Choroid plexus epithelial cell (primary cell): ENCODE results near the gene EXTL1.
A peak's percentile ranks its signal among the peaks of the same experiment; 100 is the strongest.

Experiments used
- DNase-seq: peaks from one replicate; pipeline ENCODE4 v3.0.0-alpha.2; 2010; ENCODE audit warnings: low read depth
- H3K4me3 ChIP-seq: 2 replicates; pipeline ENCODE4 v1.5.1; 2011; ENCODE audit warnings: low read depth, mild to moderate bottlenecking, control low read depth, low read length, moderate library complexity
- CTCF ChIP-seq: conservative IDR thresholded peaks from 2 replicates; pipeline ENCODE4 v1.5.1; 2011; ENCODE audit warnings: low read depth, mild to moderate bottlenecking, control low read depth, inconsistent platforms, low read length, moderate library complexity

EXTL1 gene

GRCh38 chr1:26044971-26045721 lies 23.6 kb downstream of the EXTL1 start:
- TF ChIP-seq CTCF = no peak
- no peak for DNase-seq
- H3K4me3 ChIP-seq = no peak overlapping the region

- no peak for DNase-seq
- no peak within 1 kb of the TSS for H3K4me3 ChIP-seq
- no peak for TF ChIP-seq CTCF
Observed at GRCh38 chr1:26045722-26046245, 24.2 kb downstream of the EXTL1 start, which contains the start of gene SLC30A2. Gene SLC30A2 (minus strand): TSS chr1:26046118. CDS start chr1:26045896, 222 bp downstream.

GRCh38 chr1:26046246-26047095 lies 24.9 kb downstream of the EXTL1 start:
- no peak for TF ChIP-seq CTCF
- DNase-seq = no peak
- H3K4me3 ChIP-seq = no peak overlapping the region

GRCh38 chr1:26047278-26047874 lies 25.8 kb downstream of the EXTL1 start:
- TF ChIP-seq CTCF = no peak
- DNase-seq = no peak
- H3K4me3 ChIP-seq = no peak overlapping the region

- TF ChIP-seq CTCF = no peak
- no peak overlapping the region for H3K4me3 ChIP-seq
- DNase-seq = peak; percentile 15
Observed at GRCh38 chr1:26049531-26050247, 28.1 kb downstream of the EXTL1 start.

GRCh38 chr1:26050248-26050640 lies 28.7 kb downstream of the EXTL1 start:
- no peak for DNase-seq
- no peak for TF ChIP-seq CTCF
- no peak overlapping the region for H3K4me3 ChIP-seq
